ENCODE data around the gene PIP5K1B.

Gene PIP5K1B

GRCh38 chr9:68913054-68913453, 208.0 kb downstream of the PIP5K1B start:
- no peak for DNase-seq (ENCODE audit: low read depth)

GRCh38 chr9:68914751-68915150, 209.7 kb downstream of the PIP5K1B start:
- no peak for DNase-seq (ENCODE audit: low read depth)

- DNase-seq (ENCODE audit: low read depth): no peak
Observed at GRCh38 chr9:68919661-68920060, 214.6 kb downstream of the PIP5K1B start.

GRCh38 chr9:68920921-68921320, 215.9 kb downstream of the PIP5K1B start:
- DNase-seq (ENCODE audit: low read depth): no peak

- DNase-seq (ENCODE audit: low read depth): no peak
Observed at GRCh38 chr9:68923480-68923879, 218.4 kb downstream of the PIP5K1B start.

GRCh38 chr9:68925175-68925574, 220.1 kb downstream of the PIP5K1B start:
- no peak for DNase-seq (ENCODE audit: low read depth)

GRCh38 chr9:68927165-68927564, 222.1 kb downstream of the PIP5K1B start:
- DNase-seq (ENCODE audit: low read depth): no peak

GRCh38 chr9:68931821-68932220, 226.8 kb downstream of the PIP5K1B start:
- no peak for DNase-seq (ENCODE audit: low read depth)

GRCh38 chr9:68932458-68932857, 227.4 kb downstream of the PIP5K1B start:
- no peak for DNase-seq (ENCODE audit: low read depth)

- DNase-seq (ENCODE audit: low read depth): no peak
Observed at GRCh38 chr9:68933434-68934328, 228.6 kb downstream of the PIP5K1B start.

GRCh38 chr9:68934329-68934644, 229.2 kb downstream of the PIP5K1B start:
- DNase-seq (ENCODE audit: low read depth): no peak

GRCh38 chr9:68940573-68940972, 235.5 kb downstream of the PIP5K1B start:
- no peak for DNase-seq (ENCODE audit: low read depth)

GRCh38 chr9:68941780-68942459, 236.9 kb downstream of the PIP5K1B start:
- no peak for DNase-seq (ENCODE audit: low read depth)

- DNase-seq (ENCODE audit: low read depth): no peak
Observed at GRCh38 chr9:68942790-68943189, 237.8 kb downstream of the PIP5K1B start.

GRCh38 chr9:68947015-68947414, 242.0 kb downstream of the PIP5K1B start:
- no peak for DNase-seq (ENCODE audit: low read depth)

- DNase-seq (ENCODE audit: low read depth): no peak
Observed at GRCh38 chr9:68947842-68948569, 243.0 kb downstream of the PIP5K1B start.

GRCh38 chr9:68949271-68950000, 244.4 kb downstream of the PIP5K1B start:
- no peak for DNase-seq (ENCODE audit: low read depth)

GRCh38 chr9:68950188-68950587, 245.1 kb downstream of the PIP5K1B start:
- no peak for DNase-seq (ENCODE audit: low read depth)

GRCh38 chr9:68950689-68951088, 245.6 kb downstream of the PIP5K1B start:
- no peak for DNase-seq (ENCODE audit: low read depth)

GRCh38 chr9:68951879-68952659, 247.0 kb downstream of the PIP5K1B start:
- DNase-seq (ENCODE audit: low read depth): no peak

- no peak for DNase-seq (ENCODE audit: low read depth)
Observed at GRCh38 chr9:68953771-68954170, 248.7 kb downstream of the PIP5K1B start.
